Mammary epithelial cell (primary cell): Measurements from ENCODE around the gene CDKAL1.

ENCODE experiments used
- CTCF ChIP-seq, 2 donors: IDR thresholded peaks in 1 of 2; conservative IDR thresholded peaks in 1 of 2; 2 replicates each; pipeline ENCODE4 v1.5.1; 2011 to 2012; ENCODE audit warnings: inconsistent platforms in 2 of 2, low read length in 2 of 2, mild to moderate bottlenecking in 2 of 2, control low read depth in 1 of 2, low read depth in 1 of 2; ENCODE audit not compliant: insufficient read depth in 1 of 2; ENCODE audit errors: extremely low read depth in 1 of 2
- EZH2 ChIP-seq: IDR thresholded peaks from 2 replicates; pipeline ENCODE4 v1.6.1; 2012; ENCODE audit warnings: low read length, inconsistent platforms, borderline replicate concordance

- TF ChIP-seq CTCF (conservative IDR thresholded peaks at IDR 0.05 in 1 of 2, IDR thresholded peaks at IDR 0.05 in 1 of 2; ENCODE audit: extremely low read depth in 1 of 2, insufficient read depth in 1 of 2, low read depth in 1 of 2, low read length in 2 of 2) (no peak), EZH2 (no peak)
These were observed 243.5 kb downstream of the CDKAL1 start for GRCh38 chr6:20777801-20778200.
